Neural crest cell (in vitro differentiated cells): ENCODE data around the gene GRIP1. TPM values are rescaled to one million over a fixed set of nuclear protein-coding genes. Genes with fewer than 3 reads are reported as not detected.

Experiments used
- DNase-seq: peaks from one replicate; pipeline ENCODE4 v3.0.0; 2021; ENCODE audit warnings: low read depth, mixed read lengths, low spot score
- H3K27ac Mint-ChIP-seq: one replicate; pipeline ENCODE4 v1.8.0; 2021; ENCODE audit warnings: mild to moderate bottlenecking, mixed read lengths; ENCODE audit not compliant: unreplicated experiment
- H3K27me3 Mint-ChIP-seq: 2 replicates; pipeline ENCODE4 v1.8.0; 2021; ENCODE audit warnings: low read depth, mild to moderate bottlenecking, mixed read lengths
- H3K36me3 Mint-ChIP-seq: 2 replicates; pipeline ENCODE4 v1.8.0; 2021; ENCODE audit warnings: low read depth, mild to moderate bottlenecking, mixed read lengths
- H3K4me1 Mint-ChIP-seq: 2 replicates; pipeline ENCODE4 v1.8.0; 2021; ENCODE audit warnings: mixed read lengths
- H3K4me3 Mint-ChIP-seq: one replicate; pipeline ENCODE4 v1.8.0; 2021; ENCODE audit warnings: mild to moderate bottlenecking, mixed read lengths
- H3K9me3 Mint-ChIP-seq: 2 replicates; pipeline ENCODE4 v1.8.0; 2021; ENCODE audit warnings: mixed read lengths
- CTCF ChIP-seq: fragments of 200-600 bp; sonication (generic); conservative IDR thresholded peaks from 2 replicates; pipeline ENCODE4 v1.5.0; 2021; ENCODE audit warnings: antibody characterized with exemption, mild to moderate bottlenecking
- total RNA-seq: library from RNA; stranded (reverse); gene quantifications from 2 replicates; pipeline ENCODE4 v1.2.1, GENCODE V29; 2021

GRIP1 gene
- total RNA-seq, 1 donor from 2014 or later, result 40.3 TPM

GRCh38 chr12:66683073-66683472 is 4.2 kb upstream of the GRIP1 start:
- TF ChIP-seq CTCF, result no peak
- no peak for DNase-seq
- Mint-ChIP-seq H3K27ac (no peak overlapping the region), H3K9me3 (no peaks in the 10 kb centered on the region), H3K4me3 (no peak overlapping the region), H3K36me3 (no peaks in the 10 kb centered on the region), H3K4me1 (peaks cover 22% of the 10 kb centered on the region), H3K27me3 (no peaks in the 10 kb centered on the region)

GRCh38 chr12:66679461-66680084 is 697 bp upstream of the GRIP1 start:
- peak overlapping the region; percentile 73 for H3K4me3 Mint-ChIP-seq
- TF ChIP-seq CTCF, result no peak
- no peaks in the 10 kb centered on the region for H3K27me3 Mint-ChIP-seq
- H3K9me3 Mint-ChIP-seq, result no peaks in the 10 kb centered on the region
- no peak overlapping the region for H3K27ac Mint-ChIP-seq
- H3K4me1 Mint-ChIP-seq, result peaks cover 22% of the 10 kb centered on the region
- no peaks in the 10 kb centered on the region for H3K36me3 Mint-ChIP-seq
- no peak for DNase-seq

GRCh38 chr12:66676241-66676640 is 2.6 kb downstream of the GRIP1 start:
- Mint-ChIP-seq H3K27me3 (no peaks in the 10 kb centered on the region), H3K27ac (no peak overlapping the region), H3K4me1 (peaks cover 21% of the 10 kb centered on the region), H3K9me3 (no peaks in the 10 kb centered on the region), H3K36me3 (no peaks in the 10 kb centered on the region), H3K4me3 (no peak overlapping the region)
- DNase-seq, result no peak
- no peak for TF ChIP-seq CTCF

- TF ChIP-seq CTCF, result no peak
- Mint-ChIP-seq H3K36me3 (no peaks in the 10 kb centered on the region), H3K9me3 (no peaks in the 10 kb centered on the region)
Observed at GRCh38 chr12:66674495-66675122, 4.3 kb downstream of the GRIP1 start.

GRCh38 chr12:66669541-66669940 is 9.3 kb downstream of the GRIP1 start:
- H3K27me3 Mint-ChIP-seq, result no peaks in the 10 kb centered on the region
- no peak for TF ChIP-seq CTCF
- H3K4me3 Mint-ChIP-seq, result no peak overlapping the region
- no peaks in the 10 kb centered on the region for H3K4me1 Mint-ChIP-seq
- DNase-seq, result no peak
- no peaks in the 10 kb centered on the region for H3K9me3 Mint-ChIP-seq
- no peak overlapping the region for H3K27ac Mint-ChIP-seq
- H3K36me3 Mint-ChIP-seq, result no peaks in the 10 kb centered on the region

More at GRCh38 chr12:66674495-66675122, 4.3 kb downstream of the GRIP1 start:
- no peak overlapping the region for H3K4me3 Mint-ChIP-seq
- no peaks in the 10 kb centered on the region for H3K27me3 Mint-ChIP-seq
- peaks cover 15% of the 10 kb centered on the region for H3K4me1 Mint-ChIP-seq
- DNase-seq, result no peak
- H3K27ac Mint-ChIP-seq, result no peak overlapping the region
